ENCODE results near the gene SRPK2. TPM values are rescaled to one million over a fixed set of nuclear protein-coding genes. Genes with fewer than 3 reads are reported as not detected.

Gene SRPK2
- total RNA-seq, 1 donor from 2014 or later, result 70.5 TPM

GRCh38 chr7:105126436-105126975 is 262.2 kb downstream of the SRPK2 start:
- DNase-seq (ENCODE audit: low spot score), result no peak
- TF ChIP-seq CTCF (IDR thresholded peaks at IDR 0.05; ENCODE audit: unreplicated experiment), result no peak

GRCh38 chr7:105125745-105126144 is 263.0 kb downstream of the SRPK2 start:
- Mint-ChIP-seq H3K9me3 (ENCODE audit: unreplicated experiment) (no peaks in the 10 kb centered on the region), H3K36me3 (ENCODE audit: low read depth, unreplicated experiment) (peaks cover 22% of the 10 kb centered on the region), H3K4me1 (ENCODE audit: unreplicated experiment) (peaks cover 19% of the 10 kb centered on the region), H3K27ac (ENCODE audit: unreplicated experiment) (no peak overlapping the region), H3K4me3 (ENCODE audit: unreplicated experiment) (no peak overlapping the region), H3K27me3 (ENCODE audit: unreplicated experiment) (peaks cover 2% of the 10 kb centered on the region)
- no peak for DNase-seq (ENCODE audit: low spot score)
- no peak for TF ChIP-seq CTCF (IDR thresholded peaks at IDR 0.05; ENCODE audit: unreplicated experiment)

More at GRCh38 chr7:105126436-105126975, 262.2 kb downstream of the SRPK2 start:
- H3K9me3 Mint-ChIP-seq (ENCODE audit: unreplicated experiment), result no peaks in the 10 kb centered on the region
- peaks cover 22% of the 10 kb centered on the region for H3K36me3 Mint-ChIP-seq (ENCODE audit: low read depth, unreplicated experiment)
- H3K4me1 Mint-ChIP-seq (ENCODE audit: unreplicated experiment), result peaks cover 13% of the 10 kb centered on the region
- H3K4me3 Mint-ChIP-seq (ENCODE audit: unreplicated experiment), result no peak overlapping the region
- H3K27me3 Mint-ChIP-seq (ENCODE audit: unreplicated experiment), result peaks cover 2% of the 10 kb centered on the region
- peak overlapping the region; percentile 30 for H3K27ac Mint-ChIP-seq (ENCODE audit: unreplicated experiment)

- TF ChIP-seq CTCF (IDR thresholded peaks at IDR 0.05; ENCODE audit: unreplicated experiment), result no peak
- peaks cover 30% of the 10 kb centered on the region for H3K4me1 Mint-ChIP-seq (ENCODE audit: unreplicated experiment)
- peak overlapping the region; percentile 26 for H3K27ac Mint-ChIP-seq (ENCODE audit: unreplicated experiment)
- no peaks in the 10 kb centered on the region for H3K9me3 Mint-ChIP-seq (ENCODE audit: unreplicated experiment)
- H3K27me3 Mint-ChIP-seq (ENCODE audit: unreplicated experiment), result peaks cover 2% of the 10 kb centered on the region
- peaks cover 22% of the 10 kb centered on the region for H3K36me3 Mint-ChIP-seq (ENCODE audit: low read depth, unreplicated experiment)
- no peak for DNase-seq (ENCODE audit: low spot score)
- no peak overlapping the region for H3K4me3 Mint-ChIP-seq (ENCODE audit: unreplicated experiment)
Measured at GRCh38 chr7:105122619-105123018, 266.1 kb downstream of the SRPK2 start.

- TF ChIP-seq CTCF (IDR thresholded peaks at IDR 0.05; ENCODE audit: unreplicated experiment), result no peak
- Mint-ChIP-seq H3K36me3 (ENCODE audit: low read depth, unreplicated experiment) (peaks cover 8% of the 10 kb centered on the region), H3K9me3 (ENCODE audit: unreplicated experiment) (no peaks in the 10 kb centered on the region), H3K27me3 (ENCODE audit: unreplicated experiment) (peaks cover 2% of the 10 kb centered on the region), H3K4me3 (ENCODE audit: unreplicated experiment) (no peak overlapping the region), H3K4me1 (ENCODE audit: unreplicated experiment) (peaks cover 27% of the 10 kb centered on the region), H3K27ac (ENCODE audit: unreplicated experiment) (no peak overlapping the region)
- no peak for DNase-seq (ENCODE audit: low spot score)
Measured at GRCh38 chr7:105118612-105119600, 269.8 kb downstream of the SRPK2 start.

All from endothelial cell (in vitro differentiated cells).